HK-2 (cell line): Measurements from ENCODE around the gene SGSM2.

Experiments
- DNase-seq: peaks from one replicate; pipeline ENCODE4 v3.0.0-alpha.2; 2018; ENCODE audit not compliant: unreplicated experiment

The SGSM2 gene

DNA sequence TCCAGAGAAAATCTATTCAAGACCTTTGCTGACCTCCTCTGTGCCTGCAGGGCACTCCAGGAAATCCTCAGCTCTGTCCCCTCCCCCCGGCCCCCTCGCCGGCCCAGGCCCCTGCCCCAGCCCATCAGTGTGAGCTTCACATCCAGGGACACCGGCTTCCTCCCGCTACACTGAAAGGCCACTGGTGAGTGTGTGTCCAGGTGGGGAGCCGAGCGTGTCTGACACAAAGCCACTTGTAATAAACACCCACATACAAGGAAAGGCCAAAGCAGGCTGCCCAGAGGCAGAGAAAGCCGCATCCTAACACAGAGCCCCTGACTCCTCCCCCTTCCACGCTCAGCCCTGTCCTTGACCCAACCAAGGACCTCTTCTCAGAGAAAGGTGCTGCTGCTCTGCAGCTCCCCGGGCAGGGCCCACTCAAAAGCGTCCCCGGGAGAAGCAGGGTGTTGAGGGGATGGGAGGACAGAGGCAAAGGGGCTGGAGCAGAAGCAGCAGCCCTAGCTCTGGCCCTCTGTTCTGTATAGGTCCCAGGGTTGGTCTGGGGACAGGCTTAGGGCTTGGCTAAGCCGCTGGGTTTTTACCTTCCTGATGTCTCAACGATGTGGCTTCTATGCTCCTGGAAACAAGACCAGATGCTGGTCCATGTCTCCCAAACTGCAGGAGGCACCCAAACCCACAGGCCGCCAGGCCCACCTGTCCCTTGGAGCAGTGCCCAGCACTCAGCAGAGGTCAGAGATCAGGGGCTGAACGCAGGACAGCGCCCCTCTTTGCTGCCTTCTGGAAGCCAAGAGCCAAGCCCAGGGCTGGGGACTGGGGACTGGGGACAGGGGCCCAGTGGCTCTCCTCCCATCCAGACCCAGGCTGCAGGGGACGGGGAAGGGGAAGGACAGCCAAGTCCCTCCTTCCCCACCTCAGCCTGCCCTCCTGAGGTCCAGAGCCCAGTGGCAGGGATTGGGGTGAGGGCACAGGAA lies 48.2 kb downstream of the SGSM2 start:
- no peak for DNase-seq

DNA sequence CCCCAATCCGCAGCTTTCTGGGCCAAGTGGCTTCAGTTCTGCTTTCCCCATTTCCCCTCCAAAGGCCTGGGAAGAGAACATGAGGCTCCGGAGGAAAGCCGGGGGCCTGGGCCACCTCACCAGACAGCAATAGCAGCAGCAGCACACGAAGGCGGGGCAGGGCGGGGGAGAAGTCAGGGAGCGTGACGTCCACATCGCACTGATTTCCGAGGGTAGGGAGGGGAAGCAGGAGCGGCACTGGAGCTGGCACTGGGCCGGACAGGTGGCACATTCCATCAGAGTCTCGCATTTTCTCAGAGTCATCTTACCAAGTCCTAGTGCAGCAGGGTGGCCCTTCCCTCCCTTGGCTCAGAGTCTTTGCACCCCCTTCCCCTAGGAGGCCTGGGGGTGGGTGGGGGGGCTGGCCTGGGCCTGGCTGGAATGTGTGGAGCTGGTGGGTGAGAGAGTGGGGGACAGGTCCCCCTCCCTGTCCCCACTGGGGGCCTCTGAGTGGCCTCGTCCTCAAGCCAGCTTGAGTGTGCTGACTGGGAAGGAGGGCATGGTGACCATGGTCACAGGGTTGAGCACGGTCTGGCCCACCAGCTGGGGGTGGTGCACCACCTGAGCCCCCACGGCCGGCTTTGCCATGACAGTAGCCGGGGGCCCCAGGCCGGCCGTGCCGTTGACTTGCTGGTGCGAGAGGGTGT lies 49.2 kb downstream of the SGSM2 start:
- DNase-seq = no peak

DNA sequence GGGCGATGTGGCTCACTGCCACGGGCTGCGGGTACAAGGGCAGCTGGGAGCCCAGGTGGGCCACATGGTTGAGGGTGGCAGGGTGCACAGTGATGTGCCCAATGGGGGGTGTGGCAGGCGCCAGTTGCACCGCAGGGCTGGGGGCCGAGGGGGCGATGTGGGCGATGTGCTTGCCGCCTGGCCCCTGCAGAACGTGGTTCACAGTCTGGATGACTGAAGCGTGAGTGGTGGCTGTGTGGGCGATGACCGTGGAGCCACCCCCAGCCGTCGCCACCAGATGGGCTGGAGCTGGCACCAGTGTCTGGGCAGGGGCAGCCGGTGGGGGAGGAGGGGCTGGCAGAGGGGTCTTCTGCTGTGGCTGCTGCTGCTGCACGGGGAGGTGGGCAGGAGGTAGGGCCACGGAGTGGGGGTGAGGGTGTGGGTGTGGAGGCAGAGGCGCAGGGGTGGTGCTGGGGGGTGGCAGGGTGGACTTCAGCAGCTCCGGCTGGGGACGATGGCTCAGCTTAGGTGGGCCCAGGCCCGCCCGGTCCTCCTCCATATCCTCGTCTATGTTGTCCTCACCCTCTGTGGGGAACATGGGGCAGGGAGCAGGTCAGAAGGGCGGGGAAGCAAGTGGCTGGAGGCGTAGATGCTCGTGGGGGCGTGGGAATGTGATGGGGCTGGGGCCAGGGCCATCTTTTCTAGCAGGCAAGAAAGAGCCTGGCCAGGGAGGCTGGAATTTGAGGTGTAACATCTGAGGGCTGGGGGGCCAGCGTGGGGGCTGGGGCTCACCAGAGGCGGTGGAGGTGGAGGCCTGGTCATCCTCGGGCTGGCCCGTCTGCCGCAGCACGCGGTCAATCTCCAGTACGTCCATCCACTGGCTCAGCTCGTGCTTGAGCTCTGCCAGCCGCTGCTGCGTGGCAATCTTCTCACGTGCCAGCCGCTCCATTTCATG lies 50.1 kb downstream of the SGSM2 start:
- no peak for DNase-seq

DNA sequence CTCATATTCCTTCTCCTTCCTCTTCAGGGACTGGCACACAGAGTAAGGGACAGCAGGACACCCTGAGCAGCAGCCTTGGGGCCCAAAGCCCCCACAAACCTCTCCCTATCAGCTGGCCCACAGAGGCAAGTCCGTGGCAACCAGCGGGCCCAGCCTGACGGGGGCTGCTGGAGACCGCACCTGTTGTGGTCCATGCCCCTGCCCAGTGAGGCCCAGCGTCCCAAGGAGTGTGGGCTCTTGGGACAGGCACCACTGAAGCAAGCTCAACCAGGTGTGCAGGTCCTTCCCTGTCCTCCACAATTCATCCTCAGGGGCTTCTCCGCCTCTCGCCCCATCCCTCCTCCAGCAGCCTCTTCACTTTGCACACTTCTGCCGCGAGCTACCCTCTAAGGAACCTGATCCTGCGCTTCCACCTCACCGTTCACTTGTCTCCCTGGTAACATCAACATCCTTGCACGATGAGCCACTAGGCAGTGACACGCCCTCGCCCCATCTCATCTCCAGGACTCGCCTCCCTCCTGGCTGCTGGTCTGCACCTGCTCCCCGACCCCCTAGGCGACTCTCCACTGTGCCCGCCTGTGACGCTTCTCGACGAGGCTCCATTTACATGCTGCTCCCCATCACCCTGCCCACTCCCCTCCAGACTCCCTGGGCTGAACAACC lies 50.9 kb downstream of the SGSM2 start:
- DNase-seq = no peak

DNA sequence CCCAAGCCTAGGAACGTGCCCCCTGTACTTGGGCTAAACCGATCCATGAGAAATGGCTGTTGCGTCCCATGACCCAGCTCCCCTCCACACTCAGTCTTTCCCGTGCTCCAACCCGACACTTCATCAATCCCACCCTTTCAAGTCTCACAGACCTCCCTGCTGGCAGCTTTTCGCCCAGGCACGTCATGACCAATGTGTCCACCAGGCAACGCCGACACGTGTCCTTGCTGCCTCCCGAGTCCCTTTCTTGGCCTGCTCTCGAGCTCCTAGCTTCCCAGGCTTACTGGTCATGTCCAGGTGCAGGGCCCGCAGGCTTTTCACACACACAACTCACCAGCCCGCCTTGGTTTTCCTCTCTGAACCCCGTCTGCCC lies 51.4 kb downstream of the SGSM2 start:
- DNase-seq = no peak

DNA sequence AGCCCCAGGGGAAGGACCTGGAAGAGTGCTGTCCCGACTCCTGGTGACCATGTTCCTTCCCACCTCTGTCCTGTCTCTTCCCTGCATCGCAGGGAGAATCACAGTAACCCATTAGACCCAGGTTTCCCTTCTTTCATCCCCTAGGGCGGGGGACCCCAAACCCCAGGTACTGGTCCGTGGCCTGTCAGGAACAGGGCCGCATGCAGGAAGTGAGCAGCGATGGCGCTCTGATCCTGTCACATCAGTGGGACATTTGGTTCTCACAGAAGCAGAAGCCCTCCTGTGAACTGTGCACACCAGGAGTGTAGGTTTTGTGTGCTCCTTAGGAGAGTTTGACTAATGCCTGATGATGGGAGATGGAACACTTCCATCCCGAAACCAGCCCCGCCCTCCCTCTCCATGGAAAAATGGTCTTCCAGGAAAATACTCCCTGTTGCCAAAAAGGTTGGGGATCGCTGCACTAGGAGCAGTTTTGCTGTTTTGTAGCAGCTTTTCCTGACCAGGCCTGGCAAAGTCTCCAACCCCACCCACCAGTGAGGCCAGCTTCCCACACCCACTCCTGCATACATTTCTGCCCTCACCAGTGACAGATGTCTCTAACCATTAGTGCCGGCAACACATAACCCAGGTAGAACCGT lies 53.0 kb downstream of the SGSM2 start:
- DNase-seq = no peak

DNA sequence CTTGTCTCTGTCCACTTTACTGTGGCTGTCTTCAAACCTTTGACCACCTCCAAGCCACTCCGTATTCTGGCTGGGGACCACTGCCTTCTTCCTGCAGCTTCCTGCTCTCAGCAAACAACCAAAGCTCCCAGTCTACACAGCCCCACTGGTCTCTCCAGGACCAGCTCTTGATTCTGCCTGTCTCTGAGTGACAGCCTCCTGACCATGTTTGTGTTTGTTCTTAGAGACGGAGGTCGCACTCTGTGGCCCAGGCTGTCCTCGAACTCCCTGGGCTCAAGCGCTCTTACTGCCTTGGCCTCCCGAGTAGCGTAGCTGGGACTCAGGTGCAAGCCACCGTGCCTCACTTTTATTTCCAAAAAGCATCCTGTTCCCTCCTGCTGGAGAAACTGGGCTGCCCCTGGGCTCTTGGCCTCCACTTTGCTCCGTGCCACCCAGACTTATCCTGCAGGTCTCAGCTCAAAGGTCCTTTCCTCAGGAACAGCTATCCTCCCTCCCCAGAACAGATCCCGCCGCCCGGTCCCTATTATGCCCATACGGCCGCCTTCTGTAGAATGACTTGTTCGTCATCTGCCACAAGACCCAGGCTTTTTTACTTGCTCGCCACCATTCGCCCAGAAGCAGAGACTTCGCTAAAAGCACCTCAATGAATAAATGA lies 54.4 kb downstream of the SGSM2 start:
- DNase-seq = no peak

DNA sequence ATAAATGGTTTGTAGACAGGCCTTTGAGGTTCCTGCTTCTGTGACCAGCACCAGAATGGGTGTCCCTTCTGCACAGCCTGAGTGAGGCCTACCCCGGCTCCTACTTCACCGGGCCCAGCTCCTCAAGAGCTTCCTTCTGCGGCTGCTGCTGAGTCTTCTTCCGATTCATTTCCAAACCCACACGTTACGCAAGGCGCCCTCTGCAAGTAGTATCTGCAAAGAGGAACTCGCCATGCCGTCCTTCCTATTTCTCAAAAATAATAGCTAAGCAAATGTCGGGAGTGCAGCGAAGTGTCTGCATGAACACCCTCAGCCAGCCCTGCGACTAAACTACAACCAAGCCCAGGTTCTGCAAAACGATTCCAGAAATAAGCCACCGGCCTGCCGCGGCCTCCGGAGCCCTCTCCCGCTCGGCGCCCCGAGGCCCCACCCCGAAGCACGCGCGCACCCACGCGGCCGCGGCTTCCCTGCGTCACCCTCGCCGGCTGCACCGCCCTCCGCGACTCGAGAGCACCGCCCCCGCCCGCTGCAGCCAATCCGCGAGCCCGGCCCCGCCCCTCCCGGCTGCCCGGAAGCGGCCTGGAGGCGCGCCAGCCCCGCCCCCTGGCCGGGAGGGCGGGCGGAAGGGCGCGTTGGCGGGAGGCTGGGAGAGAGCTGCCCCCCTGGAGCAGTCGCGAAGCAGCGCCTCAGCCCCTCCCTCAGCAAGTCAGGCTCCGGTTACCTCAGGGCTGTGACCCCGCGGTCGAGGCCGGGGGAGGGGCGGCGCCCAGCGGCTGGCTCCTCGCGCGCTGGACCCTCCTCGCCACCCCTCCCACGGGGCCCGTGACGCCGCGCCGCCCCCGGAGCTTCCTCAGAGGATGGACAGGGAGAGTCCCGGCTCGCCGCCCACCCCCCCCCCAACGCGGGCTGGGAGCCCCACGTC lies 55.2 kb downstream of the SGSM2 start:
- peak; percentile 97 for DNase-seq

DNA sequence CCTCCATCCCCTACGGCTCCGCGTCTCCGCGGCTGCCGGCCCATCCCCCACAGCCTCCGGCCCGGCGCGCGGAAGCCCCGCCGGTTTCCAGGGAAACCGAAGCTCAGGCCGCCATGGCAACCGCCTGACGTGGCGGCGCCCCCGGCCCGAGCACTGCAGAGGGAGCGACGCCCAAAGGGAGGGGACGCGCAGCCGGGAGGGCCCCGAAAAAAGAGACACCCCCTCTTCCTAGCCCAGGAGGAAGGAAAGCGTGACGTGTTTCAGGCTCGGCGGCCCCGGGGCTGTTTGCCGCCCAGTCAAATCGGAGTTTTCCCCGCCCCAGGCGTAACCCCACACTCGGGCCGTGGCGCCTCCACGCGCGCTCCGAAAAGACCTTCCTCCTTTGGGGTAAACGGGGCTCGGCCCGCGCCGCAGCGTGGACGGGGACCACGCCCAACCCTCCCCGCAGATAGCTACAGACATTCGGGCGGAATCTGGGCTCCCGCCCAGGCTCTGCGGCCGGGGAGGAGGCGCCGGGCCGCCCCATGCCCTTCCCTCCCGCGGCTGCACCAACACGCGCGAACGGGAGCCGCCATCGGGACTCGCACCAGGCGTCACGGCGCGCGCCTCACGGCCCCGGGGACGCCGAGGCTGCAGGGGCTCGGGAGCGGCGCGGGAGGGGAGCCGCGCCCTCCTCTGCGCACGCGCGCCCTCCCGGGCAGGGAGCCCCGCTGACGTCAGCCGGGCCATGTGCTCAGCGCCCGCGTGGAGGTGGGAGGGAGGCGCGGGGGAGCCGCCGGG lies 56.1 kb downstream of the SGSM2 start:
- DNase-seq = peak; percentile 84

DNA sequence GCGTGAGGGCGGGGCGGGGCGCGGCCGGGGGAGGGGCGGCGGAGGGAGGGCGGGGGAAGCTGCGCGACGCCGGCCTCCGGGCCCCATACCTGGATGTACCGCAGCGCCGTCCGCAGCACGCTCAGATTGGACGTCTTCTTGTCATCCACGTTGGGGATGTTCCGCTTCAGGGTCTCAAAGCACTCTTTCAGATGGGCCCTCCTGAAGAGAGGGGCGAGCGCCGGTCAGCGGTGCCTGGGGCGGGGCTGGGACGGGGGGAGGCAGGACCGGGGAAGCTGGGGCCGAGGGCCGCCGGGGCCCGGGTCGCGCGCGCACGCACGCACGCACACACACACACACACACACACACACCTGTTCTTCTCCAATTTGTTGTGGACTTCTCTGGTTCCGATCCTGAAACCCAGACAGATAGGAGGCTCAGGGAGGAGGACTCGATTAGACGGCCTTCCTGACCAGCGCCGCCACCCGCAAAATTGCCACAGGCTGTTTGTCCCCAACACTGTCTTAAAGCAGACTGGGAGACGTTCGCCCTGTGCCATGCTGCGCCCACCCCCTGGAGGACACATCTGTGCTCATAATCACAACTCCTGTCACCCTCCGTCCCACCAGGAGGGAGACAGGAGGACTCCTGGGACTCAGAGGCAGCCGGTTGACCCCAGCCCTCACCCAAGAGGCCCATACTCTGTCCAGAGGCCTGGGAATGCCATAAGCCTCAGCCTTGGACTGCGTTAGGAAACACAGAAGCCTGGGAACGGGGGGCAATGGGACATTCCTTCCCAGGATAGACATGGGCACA lies 56.9 kb downstream of the SGSM2 start:
- no peak for DNase-seq

DNA sequence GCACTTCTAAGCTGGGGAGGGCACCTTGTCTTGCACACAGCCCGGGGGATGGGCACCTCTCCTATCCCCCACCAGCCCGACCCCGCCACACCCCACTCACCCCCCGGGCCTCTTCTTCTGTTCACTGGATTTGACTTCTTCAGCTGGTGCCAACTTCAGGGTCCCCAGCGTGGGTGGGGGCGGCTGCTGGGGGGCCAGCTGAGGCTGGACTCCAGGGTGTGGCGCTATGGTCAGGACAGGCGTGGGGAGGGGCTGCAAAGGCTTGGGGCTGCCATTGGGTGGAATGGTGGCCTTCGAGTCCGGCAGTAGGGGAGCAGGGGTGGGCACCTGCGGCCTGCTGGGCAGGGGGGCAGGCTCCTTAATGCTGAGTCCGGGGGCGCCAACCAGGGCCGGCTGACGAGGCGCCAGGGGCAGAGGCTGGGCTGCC lies 57.5 kb downstream of the SGSM2 start:
- DNase-seq = no peak

DNA sequence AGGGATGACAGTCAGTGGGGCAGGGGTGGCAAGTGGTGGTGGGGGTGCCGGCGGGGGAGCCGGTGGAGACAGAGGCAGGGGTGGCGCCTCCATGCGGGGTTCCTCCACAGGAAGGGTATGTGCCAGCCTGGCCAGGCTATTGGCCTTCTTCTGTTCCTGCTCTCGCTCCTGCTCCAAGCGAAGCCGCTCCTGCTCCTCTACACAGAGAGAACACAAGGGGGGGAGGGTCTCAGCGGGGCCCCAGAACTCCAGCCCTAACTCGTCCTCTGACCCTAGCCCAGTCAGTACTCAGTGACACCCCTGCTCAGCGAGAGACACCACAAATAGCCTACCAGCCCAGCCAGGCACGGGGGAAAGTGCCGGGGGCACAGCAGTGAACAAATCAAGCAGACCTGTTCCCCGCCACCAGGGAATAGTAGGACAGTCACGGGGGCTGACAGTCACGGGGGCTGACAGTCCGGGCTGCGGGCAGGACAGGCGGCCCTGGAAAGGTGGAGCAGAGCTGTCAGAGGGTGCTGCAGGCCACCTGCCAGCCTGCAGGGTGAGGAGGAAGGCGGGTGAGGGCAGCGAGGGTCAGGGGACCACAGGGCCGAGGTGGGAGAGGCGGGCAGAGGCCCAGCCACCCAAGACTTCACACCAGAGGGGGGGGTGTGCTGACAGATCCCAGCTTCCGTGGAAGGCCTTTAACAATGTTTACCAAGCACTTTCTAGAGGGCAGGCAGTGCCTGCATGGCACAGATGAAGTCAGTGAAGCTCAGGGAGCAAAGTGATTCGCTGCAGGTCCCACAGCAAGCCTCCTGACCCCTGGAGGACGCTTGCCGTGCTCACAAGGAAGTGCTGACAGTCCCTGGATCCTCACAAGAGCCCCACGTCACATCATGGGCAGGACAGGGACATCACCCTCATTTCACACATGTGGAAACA lies 58.2 kb downstream of the SGSM2 start:
- DNase-seq = peak; percentile 64

DNA sequence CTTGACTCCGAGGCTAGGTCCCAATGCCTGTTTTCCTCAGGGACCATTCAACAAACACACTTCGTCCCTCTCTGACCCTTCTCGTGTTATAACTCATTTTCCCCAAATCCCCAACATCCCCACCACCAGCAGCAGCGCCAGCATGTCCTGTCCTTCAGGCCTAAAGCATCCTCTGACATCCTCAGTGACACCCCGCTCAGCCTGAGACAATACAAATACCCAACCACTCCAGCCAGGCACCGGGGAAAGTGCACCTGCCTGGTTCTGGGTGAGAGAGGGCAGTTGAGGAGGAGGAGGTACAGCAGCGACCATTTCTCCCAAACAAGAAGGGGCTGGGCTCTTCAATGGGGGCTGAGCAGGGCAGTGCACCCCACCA lies 58.9 kb downstream of the SGSM2 start:
- no peak for DNase-seq

DNA sequence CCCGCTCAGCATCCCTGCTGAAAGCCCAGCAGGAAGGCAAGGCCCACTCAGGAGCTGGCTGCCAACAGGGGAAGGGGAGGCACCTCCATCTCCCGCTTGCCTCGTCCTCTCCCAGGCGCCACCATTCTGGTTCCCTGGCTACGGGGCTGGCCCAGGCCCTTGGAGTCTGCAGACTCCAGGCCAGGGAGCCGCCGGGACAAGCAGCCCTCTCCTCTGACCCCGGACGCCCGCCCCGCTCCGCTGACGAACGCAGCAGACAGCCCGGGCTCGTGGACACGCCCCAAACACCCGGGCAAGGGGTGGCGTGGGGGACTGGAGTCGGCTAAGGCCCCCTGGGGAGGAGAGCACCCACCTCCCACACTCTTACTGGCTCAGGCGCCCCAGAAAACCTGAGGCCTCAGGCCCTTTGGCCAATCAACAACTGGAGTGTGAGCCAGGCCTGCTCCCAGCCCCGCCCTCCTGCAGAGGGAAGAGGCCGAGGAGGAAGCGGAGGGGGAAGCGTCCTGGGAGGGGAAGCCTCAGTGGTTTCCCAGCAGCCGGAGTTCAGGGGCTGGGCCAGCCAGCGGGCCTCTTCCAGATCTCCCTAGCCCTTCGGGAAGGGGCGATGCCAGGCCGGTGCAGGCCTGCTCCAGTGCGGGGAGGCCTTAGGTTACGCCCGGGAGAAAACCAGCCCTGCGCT lies 59.4 kb downstream of the SGSM2 start:
- DNase-seq = peak; percentile 96

DNA sequence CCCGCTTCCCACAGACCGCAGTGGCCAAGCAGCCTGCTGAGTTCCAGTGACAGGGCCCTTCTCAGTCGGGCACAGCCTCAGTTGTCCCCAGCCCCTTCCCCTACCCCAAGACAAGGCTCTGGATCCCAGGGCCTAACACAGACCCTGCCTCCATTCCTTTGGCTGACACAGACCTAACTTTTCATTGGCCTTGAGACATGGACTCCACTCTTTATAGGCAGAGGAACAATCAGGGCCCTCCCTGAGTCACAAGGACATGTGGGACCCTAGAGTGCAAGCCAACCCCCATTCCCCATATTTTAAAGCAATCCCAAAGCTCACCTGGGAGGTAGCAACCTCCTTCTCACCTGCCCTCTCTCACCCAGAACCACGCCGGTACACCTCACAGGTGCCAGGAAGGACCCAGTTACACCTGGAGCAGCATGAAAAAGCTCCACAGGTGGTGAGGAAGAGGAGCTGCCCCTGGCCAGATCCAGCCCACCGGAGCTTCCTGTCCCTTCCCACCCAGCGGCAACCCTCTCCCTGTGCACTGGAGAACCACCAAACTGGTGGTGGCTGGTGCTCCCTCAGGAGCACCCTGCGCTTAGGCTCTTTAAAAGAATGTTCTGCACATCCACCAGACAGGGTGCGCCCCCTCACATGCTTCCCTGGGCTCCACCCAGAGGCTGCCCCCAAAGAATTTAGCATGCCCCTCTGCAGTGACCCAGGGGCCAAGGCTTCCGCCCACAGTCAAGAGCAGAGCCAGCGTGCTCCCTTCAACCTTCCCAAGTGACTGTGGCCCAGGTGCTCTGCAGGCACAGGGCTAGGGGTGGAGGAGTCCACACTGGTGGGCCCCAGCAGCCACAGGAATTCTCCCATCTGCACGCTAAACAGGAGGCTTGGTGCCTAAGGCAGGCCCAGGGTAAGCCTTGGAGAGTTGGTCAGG lies 60.2 kb downstream of the SGSM2 start:
- no peak for DNase-seq
